GM08714 (cell line): Measurements from ENCODE around the gene KCNF1.

ENCODE experiments used
- H3K4me3 ChIP-seq: fragments of 200-500 bp; sonication (Bioruptor generic); 2 replicates; pipeline ENCODE4 v1.5.1; 2014; ENCODE audit warnings: mild to moderate bottlenecking, low read length, inconsistent platforms
- ZNF274 ChIP-seq: IDR thresholded peaks from 2 replicates; pipeline ENCODE4 v1.6.1; 2012; ENCODE audit warnings: mild to moderate bottlenecking, low read depth, low read length

The KCNF1 gene

DNA sequence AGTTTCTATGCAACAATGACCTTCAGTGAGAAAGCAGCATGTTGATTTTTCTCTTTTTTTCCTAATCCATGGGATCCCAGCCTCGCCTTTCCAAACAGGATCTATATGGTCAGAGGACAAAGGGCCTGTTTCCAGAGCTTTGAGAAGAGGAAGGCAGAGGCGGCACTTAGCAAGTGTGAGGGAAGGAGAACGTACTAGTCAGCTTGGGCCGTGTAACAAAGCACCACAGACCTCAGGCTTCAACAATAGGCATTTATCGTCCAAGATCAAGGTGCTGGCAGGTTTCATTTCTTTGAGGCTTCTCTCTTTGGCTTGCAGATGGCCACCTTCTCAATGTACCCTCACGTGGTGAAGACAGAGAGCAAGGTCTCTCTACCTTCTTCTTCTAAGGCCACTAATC is 7.3 kb upstream of the KCNF1 start:
- H3K4me3 ChIP-seq = no peak overlapping the region
- no peak for TF ChIP-seq ZNF274

DNA sequence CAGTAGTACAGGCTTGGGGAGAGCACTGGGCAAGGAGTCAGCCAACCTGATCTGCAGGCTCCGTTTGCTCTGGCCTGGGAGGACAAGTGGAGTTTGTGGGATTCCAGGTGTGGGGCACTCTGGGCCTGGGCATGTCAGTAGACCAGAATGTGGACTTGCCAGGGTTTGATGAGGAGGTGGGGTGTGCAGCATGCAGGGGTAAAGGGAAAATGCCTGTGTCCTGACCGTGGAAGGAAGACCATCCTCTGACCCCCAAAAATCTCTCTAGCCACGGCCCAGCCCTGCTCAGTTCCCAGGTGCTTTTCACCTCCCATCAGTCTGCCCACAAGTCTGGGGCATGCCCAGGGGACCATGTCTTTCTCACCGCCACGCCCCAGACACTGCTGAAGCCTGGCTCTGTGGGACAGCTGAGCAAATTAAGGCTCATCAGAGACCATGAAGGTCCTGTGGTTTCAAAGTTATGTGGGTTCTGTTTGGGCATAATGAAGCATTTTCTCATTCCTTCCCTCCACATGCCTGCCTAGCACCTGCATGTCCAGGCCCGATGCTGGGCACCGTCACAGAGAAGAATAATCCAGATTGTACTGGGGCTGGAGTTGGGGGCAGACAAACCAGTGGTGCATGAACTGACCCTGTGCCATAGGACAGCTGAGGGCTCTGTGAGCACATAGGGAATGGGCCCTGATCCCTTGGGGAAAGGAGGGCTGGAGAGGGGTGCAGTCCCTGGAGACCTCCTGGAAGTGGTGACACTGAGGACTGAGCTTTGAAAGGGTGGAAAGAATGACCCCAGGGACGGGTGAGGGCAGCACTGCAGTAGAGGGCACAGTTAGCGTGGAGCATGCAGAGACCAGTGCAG is 6.5 kb upstream of the KCNF1 start:
- H3K4me3 ChIP-seq = no peak overlapping the region
- no peak for TF ChIP-seq ZNF274

DNA sequence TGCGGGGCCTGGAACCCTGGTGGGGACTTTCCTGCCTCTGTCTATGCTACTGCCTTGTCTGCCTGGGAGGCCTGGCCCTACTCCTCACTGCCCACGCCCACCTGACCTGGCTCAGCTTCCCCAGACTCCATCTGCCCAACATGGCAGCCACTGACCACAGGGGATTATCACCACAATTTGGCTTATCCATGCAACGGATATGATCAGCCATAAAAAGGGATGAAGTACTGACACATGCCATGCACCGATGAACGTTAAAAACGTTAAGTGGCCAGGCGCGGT is 5.9 kb upstream of the KCNF1 start:
- H3K4me3 ChIP-seq = no peak overlapping the region
- TF ChIP-seq ZNF274 = no peak

DNA sequence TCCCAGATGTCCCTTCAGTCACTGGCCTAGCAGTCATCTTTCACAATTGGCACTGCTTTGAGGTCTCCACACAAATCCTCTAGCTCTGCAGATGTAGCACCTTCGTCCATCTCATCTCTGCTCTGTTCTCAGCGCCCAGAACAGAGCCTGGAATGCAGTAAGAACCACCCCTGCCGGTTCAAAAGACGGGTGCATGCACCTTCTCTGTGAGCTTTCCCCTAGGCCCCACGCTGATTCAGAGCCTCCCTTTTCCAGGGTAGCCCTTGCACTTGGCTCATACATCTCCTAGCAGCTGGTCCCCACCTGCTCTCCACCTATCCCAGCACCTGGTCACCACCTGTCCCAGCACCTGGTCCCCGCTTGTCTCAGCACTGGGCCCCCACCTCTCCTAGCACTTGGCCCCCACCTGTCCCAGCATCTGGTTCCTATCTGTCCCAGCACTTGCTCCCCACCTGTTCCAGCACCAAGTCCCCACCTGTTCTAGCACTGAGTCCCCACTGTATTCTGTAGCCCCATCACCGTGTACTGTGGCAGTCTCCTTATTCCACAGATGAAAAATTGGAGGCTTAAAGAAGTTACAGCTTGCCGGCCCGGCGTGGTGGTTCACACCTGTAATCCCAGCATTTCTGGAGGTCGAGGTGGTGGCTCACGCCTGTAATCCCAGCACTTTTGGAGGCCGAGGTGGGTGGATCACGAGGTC is 4.7 kb upstream of the KCNF1 start:
- no peak for TF ChIP-seq ZNF274

DNA sequence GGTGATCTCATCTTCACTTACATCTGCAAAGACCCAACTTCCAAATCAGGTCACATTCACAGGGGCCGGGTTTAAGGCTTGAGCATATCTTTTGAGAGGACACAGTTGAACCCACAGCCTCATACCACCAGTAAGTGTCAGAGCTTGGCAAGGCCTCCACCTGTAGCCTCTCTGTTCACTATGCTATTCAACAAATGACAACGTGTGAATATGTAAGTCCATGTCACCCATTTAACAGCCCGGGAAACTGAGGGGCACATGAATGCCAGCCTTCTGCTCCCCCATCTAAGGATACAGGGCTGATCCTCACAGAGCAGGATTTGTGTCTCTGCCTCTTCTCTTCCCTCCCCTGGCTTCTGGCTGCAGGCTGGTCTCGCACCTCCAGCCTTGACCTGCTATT is 3.5 kb upstream of the KCNF1 start:
- no peak for TF ChIP-seq ZNF274
- no peak overlapping the region for H3K4me3 ChIP-seq

More for the DNA sequence above, 4.7 kb upstream of the KCNF1 start:
- no peak overlapping the region for H3K4me3 ChIP-seq

DNA sequence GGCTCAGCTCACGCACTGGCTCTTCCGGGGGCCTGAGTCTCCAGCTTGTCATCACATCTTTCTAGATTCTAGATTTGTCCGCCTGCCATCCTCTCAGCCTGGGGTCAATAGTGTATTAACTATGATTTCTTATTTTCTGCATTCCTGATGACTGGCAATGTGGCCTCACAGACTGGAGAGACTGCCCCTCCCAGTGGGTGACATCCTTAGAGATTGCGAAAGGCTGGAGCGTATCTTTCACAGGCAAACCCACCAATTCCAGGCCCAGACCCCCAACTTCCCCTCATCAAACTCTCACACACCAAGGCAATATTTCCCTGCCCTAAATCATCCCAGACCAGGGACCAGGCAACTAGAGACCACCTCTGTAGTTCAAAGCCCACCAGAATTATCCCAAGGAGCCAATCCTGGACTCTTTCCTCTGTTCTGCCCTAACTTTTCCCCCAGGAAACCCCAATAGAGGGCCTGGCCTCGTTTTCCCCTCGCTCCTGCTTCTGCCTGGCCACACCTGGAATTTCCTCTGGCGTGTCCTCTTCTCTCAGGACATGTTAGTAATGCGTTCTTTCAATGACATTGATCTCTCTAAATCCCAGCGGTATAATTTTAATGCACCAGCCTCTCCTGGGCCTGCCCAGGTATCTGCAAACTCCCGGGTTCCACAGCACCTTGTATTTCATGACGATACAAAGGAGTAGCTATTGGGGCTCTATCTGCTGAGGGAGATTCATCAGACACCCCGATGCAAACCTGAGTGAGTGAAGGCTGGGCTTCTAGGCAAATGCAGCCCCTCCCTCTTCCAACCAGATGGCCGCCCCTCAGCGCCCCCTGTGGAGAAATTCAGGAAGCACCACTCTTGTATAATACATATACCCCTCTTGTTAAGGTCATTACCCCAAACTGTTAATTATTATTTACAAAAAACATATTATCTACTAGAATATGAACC is 2.4 kb upstream of the KCNF1 start:
- TF ChIP-seq ZNF274 = no peak
- no peak overlapping the region for H3K4me3 ChIP-seq

DNA sequence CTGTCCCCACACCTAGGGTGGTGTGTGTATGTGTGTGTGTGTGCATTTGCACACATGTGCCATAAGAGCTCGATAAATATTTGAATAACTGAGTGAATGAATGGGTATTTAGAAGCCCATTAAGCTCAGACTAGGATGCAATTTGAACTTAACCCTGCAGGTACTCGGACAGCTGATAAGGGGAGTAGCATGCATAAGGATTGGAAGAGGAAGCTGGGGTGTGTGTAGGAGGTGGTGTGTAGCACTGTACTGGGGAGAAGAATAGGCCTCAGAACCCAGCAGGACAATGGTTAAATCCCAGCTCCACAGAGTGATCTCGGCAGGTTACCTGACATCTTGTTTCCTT is 1.8 kb upstream of the KCNF1 start:
- TF ChIP-seq ZNF274 = no peak
- H3K4me3 ChIP-seq = no peak overlapping the region

DNA sequence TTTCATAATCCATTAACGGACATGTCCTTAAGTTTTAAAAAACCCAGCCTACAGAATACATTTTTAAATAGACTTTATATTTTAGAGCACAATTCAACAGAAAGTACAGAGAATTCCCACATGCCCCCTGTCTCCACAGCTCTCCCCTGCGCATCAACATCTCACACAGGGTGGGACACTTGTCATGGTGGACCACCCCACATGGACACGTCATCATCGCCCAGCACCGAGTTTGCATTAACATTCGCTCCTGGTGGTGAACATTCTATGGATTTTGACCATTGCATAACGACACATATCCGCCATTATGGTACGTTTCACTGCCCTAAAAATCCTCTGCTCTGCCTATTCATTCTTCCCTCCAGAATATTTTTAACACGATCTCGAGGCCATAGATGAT is 1.1 kb upstream of the KCNF1 start:
- TF ChIP-seq ZNF274 = no peak
- H3K4me3 ChIP-seq = no peak overlapping the region

DNA sequence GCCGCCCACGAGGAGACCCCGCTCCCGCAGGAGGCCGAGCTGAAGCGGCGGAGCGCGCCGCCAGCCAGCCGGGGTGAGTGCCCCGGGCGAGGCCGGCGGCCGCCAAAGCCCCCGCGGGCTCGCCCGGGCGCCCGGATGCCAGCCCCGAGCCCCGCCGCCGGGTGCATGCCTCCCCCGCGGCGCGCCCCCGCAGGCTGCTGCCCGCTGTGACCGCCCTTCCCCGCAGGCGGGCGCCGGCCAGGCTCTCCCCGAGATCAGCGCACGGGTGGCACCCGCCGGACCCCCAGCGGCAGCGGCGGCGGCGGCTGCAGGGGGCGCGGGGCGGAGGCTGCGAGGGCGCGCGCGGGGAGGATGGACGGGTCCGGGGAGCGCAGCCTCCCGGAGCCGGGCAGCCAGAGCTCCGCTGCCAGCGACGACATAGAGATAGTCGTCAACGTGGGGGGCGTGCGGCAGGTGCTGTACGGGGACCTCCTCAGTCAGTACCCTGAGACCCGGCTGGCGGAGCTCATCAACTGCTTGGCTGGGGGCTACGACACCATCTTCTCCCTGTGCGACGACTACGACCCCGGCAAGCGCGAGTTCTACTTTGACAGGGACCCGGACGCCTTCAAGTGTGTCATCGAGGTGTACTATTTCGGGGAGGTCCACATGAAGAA is 470 bp downstream of the KCNF1 start:
- H3K4me3 ChIP-seq = no peak overlapping the region
- TF ChIP-seq ZNF274 = no peak

DNA sequence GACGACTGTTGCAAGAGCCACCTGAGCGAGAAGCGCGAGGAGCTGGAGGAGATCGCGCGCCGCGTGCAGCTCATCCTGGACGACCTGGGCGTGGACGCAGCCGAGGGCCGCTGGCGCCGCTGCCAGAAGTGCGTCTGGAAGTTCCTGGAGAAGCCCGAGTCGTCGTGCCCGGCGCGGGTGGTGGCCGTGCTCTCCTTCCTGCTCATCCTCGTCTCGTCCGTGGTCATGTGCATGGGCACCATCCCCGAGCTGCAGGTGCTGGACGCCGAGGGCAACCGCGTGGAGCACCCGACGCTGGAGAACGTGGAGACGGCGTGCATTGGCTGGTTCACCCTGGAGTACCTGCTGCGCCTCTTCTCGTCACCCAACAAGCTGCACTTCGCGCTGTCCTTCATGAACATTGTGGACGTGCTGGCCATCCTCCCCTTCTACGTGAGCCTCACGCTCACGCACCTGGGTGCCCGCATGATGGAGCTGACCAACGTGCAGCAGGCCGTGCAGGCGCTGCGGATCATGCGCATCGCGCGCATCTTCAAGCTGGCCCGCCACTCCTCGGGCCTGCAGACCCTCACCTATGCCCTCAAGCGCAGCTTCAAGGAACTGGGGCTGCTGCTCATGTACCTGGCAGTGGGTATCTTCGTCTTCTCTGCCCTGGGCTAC is 1.2 kb downstream of the KCNF1 start:
- H3K4me3 ChIP-seq = no peak overlapping the region
- TF ChIP-seq ZNF274 = no peak

DNA sequence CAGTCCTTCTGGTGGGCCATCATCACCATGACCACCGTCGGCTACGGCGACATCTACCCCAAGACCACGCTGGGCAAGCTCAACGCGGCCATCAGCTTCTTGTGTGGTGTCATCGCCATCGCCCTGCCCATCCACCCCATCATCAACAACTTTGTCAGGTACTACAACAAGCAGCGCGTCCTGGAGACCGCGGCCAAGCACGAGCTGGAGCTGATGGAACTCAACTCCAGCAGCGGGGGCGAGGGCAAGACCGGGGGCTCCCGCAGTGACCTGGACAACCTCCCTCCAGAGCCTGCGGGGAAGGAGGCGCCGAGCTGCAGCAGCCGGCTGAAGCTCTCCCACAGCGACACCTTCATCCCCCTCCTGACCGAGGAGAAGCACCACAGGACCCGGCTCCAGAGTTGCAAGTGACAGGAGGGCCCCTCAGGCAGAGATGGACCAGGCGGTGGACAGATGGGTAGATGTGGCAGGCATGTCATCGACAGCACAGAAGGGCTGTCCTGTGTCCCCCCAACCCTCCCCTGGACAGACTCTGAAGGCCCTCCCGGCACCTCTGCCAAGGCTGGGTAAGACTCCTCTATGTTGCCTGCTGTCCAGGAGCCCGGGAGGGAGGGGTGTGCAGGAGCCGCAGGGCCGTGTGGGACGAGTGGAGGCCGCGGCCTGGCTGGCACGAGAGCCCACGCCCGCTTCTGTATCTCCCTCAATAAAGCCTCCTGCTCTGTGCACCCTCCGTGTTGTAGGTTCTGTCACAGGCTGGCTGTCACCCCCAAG is 2.0 kb downstream of the KCNF1 start:
- no peak for TF ChIP-seq ZNF274
- no peak overlapping the region for H3K4me3 ChIP-seq

DNA sequence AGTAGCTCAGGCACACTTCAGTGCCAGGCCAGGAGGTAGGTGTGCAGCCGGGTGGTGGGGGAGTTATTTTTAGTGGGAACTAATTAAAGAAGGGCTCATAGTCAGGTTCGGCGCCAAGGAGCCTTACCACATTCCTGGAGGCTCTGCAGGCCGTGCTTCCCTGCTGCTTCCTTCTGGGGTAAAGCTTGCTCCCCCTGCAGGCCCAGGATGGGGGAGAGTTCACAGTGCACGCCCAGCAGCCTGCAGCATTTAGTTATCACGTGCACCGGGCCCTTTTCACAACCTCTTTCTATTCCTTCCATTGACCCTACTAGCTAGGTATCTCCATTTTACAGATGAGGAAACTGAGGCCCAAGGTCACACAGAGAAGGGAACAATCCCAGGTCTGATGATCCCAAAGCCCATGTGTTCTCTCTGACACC is 2.5 kb downstream of the KCNF1 start:
- no peak overlapping the region for H3K4me3 ChIP-seq
- TF ChIP-seq ZNF274 = no peak

DNA sequence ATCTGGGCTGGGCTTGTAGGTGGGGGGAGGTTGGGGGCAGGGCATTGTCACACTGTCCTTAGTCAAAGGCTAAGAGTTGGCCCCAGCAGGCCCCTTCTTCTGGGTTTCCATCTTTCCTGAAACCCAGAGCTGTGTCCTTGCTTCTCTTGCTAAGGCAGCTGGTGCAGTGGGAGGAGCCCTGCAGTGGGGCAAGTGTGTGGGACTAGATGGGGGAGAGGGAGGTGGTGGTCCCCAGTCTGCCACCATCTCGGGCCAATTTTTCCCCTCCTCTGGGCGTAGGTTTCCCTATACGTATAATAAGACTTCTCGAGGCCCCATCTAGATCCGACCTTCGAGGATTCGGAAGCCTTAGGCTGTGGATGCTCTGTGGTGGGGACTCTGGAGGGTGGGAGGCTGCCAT is 3.5 kb downstream of the KCNF1 start:
- H3K4me3 ChIP-seq = no peak overlapping the region
- no peak for TF ChIP-seq ZNF274
